ENCODE results near the gene EDA. TPM values are rescaled to one million over a fixed set of nuclear protein-coding genes. Genes with fewer than 3 reads are reported as not detected.

The EDA gene
- total and polyA plus RNA-seq, 8 donors = 2.2 to 4.6 (median 4.1) TPM

DNA sequence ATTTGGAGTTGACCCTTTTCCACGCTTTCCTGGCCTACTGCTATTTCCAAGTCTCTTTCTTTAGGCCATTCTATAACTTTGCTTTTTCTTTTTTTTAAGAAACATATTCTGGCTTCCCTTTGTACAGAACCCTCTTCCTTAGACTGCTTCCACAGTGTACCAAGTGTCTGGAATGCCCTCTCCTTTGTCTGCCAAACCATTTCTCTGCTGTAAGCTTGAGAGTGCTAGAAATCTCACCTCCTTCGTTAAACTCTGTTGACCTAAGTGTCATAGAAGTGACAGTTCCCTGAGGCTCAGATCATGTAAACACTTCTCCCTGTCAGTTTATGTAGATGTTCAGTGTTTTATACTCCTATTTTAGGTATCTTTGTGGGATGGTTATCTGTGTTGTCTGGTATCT lies 108.4 kb downstream of the EDA start:
- ATAC-seq = no peak

DNA sequence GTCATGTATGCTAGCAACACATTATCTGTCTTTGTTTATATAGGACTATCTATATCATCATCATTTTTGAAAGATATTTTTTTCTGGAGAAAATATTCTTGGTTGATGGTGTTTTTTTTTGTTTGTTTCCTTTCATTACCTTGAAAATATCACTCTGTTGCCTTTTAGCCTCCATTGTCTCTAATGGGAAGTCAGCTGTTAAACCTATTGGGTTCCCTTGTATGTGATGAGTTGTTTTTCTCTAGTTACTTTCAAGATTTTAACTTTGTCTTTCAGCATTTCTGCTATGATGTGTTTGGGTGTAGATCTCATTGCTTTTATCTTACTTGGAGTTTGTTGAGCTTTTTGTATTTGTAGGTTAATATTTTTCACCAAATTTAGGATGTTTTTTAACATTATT lies 124.4 kb downstream of the EDA start:
- Histone ChIP-seq H3K9me3 (no peaks in the 10 kb centered on the region), H3K4me3 (no peak overlapping the region), H3K36me3 (no peaks in the 10 kb centered on the region), H3K27me3 (no peaks in the 10 kb centered on the region), H3K27ac (no peak overlapping the region), H3K4me1 (no peaks in the 10 kb centered on the region)
- TF ChIP-seq, protein P1, sequence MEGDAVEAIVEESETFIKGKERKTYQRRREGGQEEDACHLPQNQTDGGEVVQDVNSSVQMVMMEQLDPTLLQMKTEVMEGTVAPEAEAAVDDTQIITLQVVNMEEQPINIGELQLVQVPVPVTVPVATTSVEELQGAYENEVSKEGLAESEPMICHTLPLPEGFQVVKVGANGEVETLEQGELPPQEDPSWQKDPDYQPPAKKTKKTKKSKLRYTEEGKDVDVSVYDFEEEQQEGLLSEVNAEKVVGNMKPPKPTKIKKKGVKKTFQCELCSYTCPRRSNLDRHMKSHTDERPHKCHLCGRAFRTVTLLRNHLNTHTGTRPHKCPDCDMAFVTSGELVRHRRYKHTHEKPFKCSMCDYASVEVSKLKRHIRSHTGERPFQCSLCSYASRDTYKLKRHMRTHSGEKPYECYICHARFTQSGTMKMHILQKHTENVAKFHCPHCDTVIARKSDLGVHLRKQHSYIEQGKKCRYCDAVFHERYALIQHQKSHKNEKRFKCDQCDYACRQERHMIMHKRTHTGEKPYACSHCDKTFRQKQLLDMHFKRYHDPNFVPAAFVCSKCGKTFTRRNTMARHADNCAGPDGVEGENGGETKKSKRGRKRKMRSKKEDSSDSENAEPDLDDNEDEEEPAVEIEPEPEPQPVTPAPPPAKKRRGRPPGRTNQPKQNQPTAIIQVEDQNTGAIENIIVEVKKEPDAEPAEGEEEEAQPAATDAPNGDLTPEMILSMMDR (IDR thresholded peaks at IDR 0.05) = no peak
- ATAC-seq (no peak), DNase-seq (no peak)
- intact Hi-C loops (cut with DNase I) = no loop called here

More for the DNA sequence above, 108.4 kb downstream of the EDA start:
- Histone ChIP-seq H3K36me3 (no peaks in the 10 kb centered on the region), H3K9me3 (no peaks in the 10 kb centered on the region), H3K4me3 (no peak overlapping the region), H3K27ac (no peak overlapping the region), H3K4me1 (no peaks in the 10 kb centered on the region), H3K27me3 (no peaks in the 10 kb centered on the region)
- intact Hi-C loops (cut with DNase I) = no loop called here
- DNase-seq = no peak
- TF ChIP-seq, protein P1 (IDR thresholded peaks at IDR 0.05) = no peak

DNA sequence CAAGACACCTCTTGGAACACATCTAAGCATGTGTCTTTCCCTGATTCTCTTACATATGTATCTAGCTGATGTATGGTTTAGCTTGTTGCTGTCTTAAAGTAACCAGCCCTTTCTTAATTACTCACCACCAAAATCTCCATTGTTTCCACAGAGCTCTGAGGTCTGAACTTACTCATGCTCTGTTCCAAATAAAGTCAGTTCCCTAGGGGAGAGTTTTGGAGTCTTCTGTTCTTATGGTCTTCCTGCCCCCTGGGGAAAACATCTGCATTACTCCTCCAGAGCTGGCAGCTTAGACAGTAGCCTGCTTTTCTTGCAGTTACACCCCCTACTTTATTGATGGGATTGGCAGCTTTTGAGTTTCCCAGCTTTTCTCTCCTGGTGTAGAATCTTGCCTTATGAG lies 125.8 kb downstream of the EDA start:
- Histone ChIP-seq H3K27ac (no peak overlapping the region), H3K36me3 (no peaks in the 10 kb centered on the region), H3K4me3 (no peak overlapping the region), H3K27me3 (no peaks in the 10 kb centered on the region), H3K4me1 (no peaks in the 10 kb centered on the region), H3K9me3 (no peaks in the 10 kb centered on the region)
- ATAC-seq (no peak), DNase-seq (no peak)
- intact Hi-C loops (cut with DNase I) = no loop called here
- TF ChIP-seq, protein P1 (IDR thresholded peaks at IDR 0.05) = no peak

DNA sequence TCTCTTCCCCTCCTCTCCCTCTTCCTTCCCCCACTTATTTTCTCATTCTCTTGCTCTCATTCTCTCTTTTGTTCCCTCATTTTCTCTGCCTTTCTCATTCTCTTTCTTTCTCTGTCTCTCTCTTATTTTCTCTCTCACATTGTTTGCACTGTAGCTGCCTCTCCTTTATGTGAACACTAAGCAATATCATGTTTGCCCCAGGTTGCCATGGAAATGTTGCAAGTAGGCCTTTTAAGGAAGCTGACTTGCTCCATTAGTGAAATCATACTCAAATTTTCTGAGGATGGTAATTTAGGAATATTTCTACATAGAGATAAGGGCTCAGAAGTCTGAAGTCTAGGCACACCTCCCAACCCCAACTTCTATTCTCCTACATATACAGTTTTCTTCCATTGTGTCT lies 130.1 kb downstream of the EDA start:
- no peaks in the 10 kb centered on the region for H3K4me1 ChIP-seq
- no peak overlapping the region for H3K4me3 ChIP-seq
- DNase-seq = peak in 1 of 4 donors; percentile 2
- TF ChIP-seq, protein P1 (IDR thresholded peaks at IDR 0.05) = no peak
- ATAC-seq = no peak
- no peaks in the 10 kb centered on the region for H3K36me3 ChIP-seq
- intact Hi-C loops (cut with DNase I) = no loop called here
- no peaks in the 10 kb centered on the region for H3K27me3 ChIP-seq
- no peaks in the 10 kb centered on the region for H3K9me3 ChIP-seq
- no peak overlapping the region for H3K27ac ChIP-seq

DNA sequence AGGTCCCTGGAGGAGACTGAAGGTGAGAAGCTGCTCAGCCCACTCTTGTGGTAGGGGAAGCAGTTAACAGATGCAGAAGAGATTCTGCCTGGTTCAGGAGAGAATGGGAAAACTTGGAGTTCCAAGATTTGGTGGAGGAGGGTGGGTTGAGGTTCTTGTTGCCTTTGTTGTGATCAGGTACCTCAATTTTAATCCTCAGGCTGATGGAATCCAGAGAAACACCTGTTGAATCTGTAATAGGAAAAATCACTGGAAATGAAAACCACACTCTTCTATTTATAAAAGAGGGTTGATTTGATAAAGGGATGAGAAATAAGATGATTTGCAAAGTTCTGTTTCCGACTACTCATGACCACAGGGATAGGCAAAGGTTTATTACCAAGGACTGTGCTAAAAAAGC lies 132.1 kb downstream of the EDA start:
- TF ChIP-seq, protein P1 (IDR thresholded peaks at IDR 0.05) = no peak
- no peaks in the 10 kb centered on the region for H3K4me1 ChIP-seq
- ATAC-seq = no peak
- no peak overlapping the region for H3K27ac ChIP-seq
- no peaks in the 10 kb centered on the region for H3K36me3 ChIP-seq
- H3K9me3 ChIP-seq = no peaks in the 10 kb centered on the region
- intact Hi-C loops (cut with DNase I) = no loop called here
- H3K4me3 ChIP-seq = no peak overlapping the region
- no peaks in the 10 kb centered on the region for H3K27me3 ChIP-seq
- no peak for DNase-seq
